GM19463 (cell line): ENCODE results near the gene LRP8.

Experiments used
- ATAC-seq: cut with Tn5 transposase; IDR thresholded peaks from one replicate; pipeline ENCODE4 v1.9.1; 2021; ENCODE audit warnings: mild to moderate bottlenecking, moderate library complexity; ENCODE audit not compliant: unreplicated experiment

The LRP8 gene

DNA sequence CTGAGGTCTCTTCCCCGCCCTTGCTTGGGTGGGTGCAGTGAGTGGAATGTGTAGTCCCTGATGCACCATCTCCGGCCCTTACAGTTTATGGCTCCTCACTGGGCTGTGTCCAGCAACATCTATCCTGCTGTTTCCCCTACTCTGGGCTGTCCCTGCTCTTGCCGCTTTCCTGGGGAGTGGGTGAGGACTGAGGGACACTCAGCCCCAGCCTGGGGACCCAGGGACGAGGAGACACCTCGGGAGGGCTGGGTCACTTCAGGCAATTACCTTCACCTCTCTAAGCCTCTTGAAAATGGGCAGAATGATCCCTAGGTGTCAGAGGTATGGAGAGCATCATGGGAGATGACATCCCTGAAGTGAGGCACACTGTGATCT, 13.6 kb upstream of the LRP8 start:
- ATAC-seq, result no peak

GRCh38 chr1:53340660-53341520, 13.0 kb upstream of the LRP8 start:
- no peak for ATAC-seq

DNA sequence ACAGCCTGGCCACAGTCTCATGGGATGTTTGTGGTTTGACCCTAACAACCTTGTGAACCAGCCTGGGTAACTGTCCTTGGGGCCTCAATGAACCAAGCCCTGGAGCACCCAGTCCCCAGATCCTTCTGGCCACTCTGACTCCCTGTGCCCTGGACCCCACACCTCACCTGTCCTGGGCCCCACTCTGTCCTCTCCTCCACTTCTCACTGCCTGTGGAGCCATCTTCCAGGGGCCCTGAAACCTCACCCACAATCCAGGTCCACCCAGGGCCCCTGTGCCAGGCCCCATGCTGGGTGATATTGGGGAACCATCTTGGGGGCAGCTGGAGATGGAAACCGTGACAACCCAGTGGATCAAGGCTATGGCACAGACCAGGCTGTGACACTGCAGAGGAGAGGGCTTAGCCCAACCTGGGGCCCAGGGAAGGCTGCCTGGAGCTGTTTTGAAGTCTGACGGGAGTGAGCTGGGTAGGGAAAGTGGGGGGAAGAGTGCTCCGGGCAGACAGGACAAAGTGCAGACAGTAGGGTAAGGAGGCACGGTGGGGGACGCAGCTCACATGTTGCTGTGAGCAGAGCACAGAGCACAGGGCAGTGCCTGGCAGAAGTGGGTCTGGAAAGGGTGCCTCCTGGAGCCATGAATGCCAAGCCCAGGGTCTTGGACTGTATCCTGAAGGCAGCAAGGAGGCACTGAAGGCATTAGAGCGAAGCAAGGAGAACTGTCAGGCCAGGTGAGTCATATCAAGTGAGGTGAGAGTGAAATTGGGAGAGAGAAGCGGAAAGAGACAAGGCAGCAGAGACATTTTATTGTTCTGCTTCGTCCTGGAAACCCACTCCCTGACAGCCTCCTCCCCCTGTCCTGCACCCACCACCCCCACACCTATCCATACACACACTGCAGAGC, 12.1 kb upstream of the LRP8 start:
- no peak for ATAC-seq

DNA sequence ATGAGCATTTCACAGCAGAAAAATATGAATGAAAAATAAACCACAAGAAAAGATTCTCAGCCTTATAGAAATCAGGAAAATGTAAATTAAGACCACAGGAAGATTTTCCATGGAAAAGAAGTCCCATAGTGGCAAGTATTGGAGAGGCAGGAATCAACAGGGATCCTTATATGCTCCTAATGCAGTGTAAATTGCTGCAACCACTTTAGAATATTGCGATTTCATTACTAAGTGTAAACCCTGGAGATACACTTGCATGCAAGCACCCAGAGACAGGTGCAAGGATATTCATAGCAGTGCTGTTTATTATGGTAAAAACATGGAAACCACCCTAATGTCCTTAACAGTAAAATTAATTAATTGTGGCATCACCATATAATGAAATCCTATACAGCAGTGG, 10.6 kb upstream of the LRP8 start:
- ATAC-seq, result no peak

GRCh38 chr1:53337499-53337898, 9.6 kb upstream of the LRP8 start:
- ATAC-seq, result no peak

GRCh38 chr1:53336146-53336545, 8.3 kb upstream of the LRP8 start:
- no peak for ATAC-seq

GRCh38 chr1:53335661-53336060, 7.8 kb upstream of the LRP8 start:
- no peak for ATAC-seq

DNA sequence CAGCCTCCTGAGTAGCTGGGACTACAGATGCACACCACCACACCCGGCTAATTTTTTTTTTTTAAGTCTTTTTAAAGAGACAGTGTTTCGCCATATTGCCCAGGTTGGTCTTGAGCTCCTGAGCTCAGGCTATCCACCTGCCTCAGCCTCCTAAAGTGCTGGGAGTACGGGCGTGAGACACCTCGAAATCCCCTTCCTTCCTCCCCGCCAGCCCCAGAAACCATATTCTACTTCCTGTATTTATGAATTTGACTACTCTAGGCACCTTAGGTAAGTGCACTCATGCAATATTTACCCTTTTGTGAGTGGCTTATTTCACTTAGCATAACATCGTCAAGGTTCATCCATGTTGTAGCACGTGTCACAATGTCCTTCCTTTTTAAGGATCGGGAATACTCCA, 6.9 kb upstream of the LRP8 start:
- no peak for ATAC-seq

DNA sequence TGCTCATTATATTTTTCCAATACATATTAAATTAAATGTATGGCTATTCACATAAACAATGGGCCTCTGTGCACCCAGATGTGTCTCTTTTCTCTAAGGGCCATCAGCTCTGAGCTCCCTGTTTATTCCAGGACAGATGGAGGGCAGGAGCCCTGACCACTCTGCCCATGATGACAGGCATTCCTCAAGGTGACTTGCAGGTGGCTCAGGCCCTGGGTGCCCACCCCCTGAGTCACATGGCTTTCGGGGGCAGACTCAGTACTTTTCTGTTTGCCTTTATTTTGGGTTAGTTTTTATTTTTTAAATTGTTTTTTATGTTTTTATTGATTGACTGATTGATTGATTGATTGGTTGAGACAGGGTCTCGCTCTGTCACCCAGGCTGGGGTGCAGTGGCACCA, 6.4 kb upstream of the LRP8 start:
- no peak for ATAC-seq

DNA sequence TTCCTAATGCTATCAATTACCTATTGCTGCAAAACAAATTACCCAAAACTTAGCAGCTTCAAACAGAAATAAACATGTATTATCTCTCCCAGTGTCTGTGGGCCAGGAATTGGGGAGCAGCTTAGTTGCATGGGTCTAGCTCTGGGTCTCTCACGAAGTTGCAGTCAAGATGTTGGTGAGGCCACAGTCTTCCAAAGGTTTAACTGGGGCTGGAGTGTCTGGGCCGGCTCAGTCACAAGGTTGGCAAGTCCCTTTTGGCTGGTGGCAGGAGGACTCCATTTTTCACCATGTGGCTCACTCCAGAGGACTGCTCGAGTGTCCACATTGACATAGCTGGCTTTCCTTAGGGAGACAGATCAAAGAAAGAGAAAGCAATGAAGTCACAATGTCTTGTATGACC, 5.0 kb upstream of the LRP8 start:
- no peak for ATAC-seq

DNA sequence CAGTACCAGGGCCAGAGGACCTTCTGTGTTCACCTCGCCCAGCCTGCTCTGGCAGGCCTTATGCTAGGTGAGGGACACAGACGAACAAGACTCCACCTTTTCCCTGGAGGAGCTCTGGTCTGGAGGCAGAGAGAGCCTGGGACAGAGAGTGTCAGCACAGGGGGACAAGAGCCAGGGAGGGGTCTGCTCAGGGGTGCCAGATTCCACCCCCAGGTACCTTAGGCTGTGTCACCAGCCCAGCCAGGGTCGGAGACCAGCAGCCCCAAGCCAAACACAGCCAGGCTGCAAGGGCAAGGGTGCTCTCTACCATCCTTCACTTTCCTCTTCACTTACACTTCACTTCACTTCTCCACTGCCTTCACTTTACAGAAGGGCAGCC, 4.3 kb upstream of the LRP8 start:
- ATAC-seq, result no peak

GRCh38 chr1:53331446-53332185, 3.7 kb upstream of the LRP8 start:
- ATAC-seq, result no peak

DNA sequence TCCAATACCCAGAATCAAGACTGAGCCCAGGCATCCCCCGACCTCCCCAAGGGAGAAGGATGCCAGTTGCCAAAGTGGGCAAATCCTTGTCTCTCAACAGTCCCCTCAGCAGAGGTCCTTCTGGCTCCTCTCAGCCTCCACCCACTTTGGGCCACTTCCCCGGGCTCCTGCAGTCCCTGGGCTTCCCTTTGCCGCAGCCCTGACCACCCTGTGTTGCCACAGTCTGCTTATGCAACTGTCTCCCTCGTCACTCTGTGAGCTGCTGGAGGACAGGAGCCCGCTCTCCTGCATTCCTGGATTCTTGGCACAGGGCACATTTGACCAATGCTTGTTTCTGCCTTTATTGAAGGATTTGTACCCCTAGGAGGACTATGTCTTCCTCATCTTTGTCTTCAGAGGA, 2.9 kb upstream of the LRP8 start:
- ATAC-seq, result no peak

- ATAC-seq, result no peak
Observed at GRCh38 chr1:53328541-53329499, 950 bp upstream of the LRP8 start.

DNA sequence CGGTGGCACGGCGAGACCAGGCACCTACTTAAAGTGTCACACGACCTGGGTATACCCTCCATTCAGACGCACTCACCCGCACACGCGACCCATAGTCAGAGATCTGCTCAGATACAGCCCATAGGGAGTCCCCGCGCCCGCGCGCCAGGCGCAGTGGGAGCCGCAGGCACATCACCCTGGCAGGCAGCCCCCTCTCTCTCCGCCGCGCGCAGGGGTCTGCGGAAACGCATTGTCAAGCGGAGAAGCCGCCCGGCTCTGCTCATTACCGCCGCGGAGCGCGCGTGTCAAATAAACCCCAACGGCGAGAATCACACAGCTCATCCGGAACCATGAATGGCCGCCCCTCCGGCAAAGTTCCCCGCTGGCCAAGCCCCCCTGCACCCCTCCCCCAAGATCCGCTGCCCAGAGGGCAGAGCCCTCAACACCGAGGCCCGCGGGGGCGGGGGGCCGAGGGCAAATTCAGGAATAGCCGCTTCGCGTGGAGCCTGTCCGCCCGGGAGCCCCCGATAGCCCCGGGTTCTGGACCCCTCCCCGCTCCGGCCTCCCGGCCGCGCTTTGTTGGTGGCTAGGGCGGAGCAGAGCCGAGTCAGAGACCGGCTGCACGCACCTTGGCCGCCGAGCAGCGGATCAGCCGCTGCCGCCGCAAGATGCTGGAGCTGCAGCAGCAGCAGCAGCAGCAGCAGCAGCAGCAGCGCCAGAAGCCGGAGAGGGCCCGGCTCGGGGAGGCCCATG, 522 bp downstream of the LRP8 start:
- peak; percentile 4 for ATAC-seq

DNA sequence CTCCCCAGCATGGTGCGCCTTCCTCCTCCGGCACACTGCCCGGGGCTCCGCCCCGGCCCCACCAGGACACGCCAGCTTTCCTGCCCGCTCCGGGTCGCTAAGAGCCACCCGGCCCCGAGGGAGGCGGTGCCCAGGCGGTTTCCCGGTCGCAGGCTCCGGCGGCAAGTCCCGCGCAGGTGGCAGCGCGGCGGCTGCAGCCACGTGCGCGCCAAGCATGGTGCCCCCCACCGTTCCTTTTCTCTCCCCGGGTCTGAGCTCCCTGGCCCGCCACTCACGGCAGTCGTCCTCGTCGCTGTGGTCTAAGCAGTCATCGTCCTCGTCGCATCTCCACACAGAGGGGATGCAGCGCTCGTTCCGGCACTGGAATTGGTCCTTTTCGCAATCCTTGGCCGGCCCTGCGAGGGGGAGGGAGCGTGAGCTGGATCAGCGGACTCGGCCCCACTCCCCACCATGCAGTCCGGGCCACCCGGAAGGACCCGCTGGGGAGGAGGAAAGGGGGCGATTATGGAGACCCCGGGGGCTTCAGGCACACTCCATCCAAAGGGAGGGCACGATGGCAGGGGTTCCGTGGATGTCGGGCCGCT, 1.2 kb downstream of the LRP8 start:
- peak; percentile 19 for ATAC-seq

- ATAC-seq, result peak; percentile 82
Observed at GRCh38 chr1:53326088-53326597, 1.7 kb downstream of the LRP8 start.

DNA sequence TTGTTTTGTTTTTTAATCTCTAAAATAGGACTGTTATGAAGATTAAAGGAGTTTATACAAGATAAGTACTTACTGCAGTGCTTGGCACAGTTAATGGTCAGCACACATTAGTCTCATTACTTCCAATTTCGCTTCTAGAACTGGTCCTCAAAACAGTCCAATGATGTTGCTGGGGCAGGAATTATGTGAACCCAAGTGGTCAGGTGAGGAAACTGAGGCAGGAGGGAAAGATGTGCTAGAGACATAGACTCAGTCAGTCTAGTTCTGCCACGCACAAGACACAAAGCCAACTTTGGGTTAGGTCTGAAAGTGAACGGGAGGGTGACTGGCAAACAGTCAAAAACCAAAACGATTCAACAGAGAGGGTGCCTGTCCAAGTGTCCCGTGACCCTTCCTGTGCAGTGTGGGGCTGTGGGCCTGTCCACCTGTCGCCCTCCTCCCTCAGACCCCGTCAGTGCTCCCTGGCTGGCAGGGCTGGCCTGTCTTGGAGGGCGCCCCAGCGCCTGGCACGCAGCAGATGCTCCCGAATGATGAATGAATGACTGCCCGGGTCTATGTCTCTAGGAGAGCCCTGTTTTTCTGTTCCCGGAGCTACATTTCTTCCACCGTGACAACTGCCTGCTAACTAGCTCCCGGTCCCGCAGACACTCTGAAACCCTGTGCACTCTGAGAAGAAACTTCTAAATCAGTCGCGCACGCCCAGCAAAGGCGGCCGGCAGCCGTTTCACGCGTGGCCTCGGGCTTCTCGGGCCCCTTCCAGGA, 2.4 kb downstream of the LRP8 start:
- no peak for ATAC-seq
